Keratinocyte (primary cell): ENCODE data around the gene CSNK1G1. TPM values are rescaled to one million over a fixed set of nuclear protein-coding genes. Genes with fewer than 3 reads are reported as not detected.

ENCODE experiments used
- DNase-seq: peaks from one replicate; pipeline ENCODE4 v3.0.0-alpha.2; 2011; ENCODE audit warnings: low read depth, missing footprints, low spot score
- FAIRE-seq: peaks from 2 replicates; lab custom pipeline; 2011; peaks lifted over from hg19 to GRCh38; lab: Jason Lieb, UNC
- H2AFZ ChIP-seq: 2 replicates; pipeline ENCODE4 v1.6.0; 2012; ENCODE audit warnings: low read length, control low read depth, inconsistent platforms; ENCODE audit not compliant: control insufficient read depth
- H3K27ac ChIP-seq: 2 replicates; pipeline ENCODE4 v1.5.1; 2011; ENCODE audit warnings: low read length; ENCODE audit not compliant: control insufficient read depth, insufficient read depth
- H3K27me3 ChIP-seq: 3 replicates; pipeline ENCODE4 v1.6.0; 2011; ENCODE audit warnings: low read length; ENCODE audit not compliant: control insufficient read depth, insufficient read depth; ENCODE audit errors: extremely low read depth
- H3K36me3 ChIP-seq, 2 experiments: 2 replicates in 1 of 2; 3 replicates in 1 of 2; pipeline ENCODE4 v1.5.1; 2011; ENCODE audit warnings: low read length in 2 of 2, mild to moderate bottlenecking in 1 of 2; ENCODE audit not compliant: control insufficient read depth in 2 of 2, insufficient read depth in 2 of 2; ENCODE audit errors: extremely low read depth in 1 of 2
- H3K4me1 ChIP-seq: 3 replicates; pipeline ENCODE4 v1.5.1; 2011; ENCODE audit warnings: low read length; ENCODE audit not compliant: control insufficient read depth, insufficient read depth; ENCODE audit errors: extremely low read depth
- H3K4me2 ChIP-seq: 3 replicates; pipeline ENCODE4 v1.6.0; 2011; ENCODE audit warnings: low read depth, low read length; ENCODE audit not compliant: control insufficient read depth, insufficient read depth; ENCODE audit errors: extremely low read depth
- H3K4me3 ChIP-seq, 3 experiments: fragments of 200-600 bp in 1 of 3; sonication (generic) in 1 of 3; 2 replicates in 2 of 3; 3 replicates in 1 of 3; pipeline ENCODE4 v1.5.1; 2011 to 2016; ENCODE audit warnings: low read length in 3 of 3, mild to moderate bottlenecking in 3 of 3, control low read depth in 2 of 3, inconsistent platforms in 1 of 3, low read depth in 1 of 3, mixed read lengths in 1 of 3, mixed run types in 1 of 3, moderate library complexity in 1 of 3; ENCODE audit not compliant: control insufficient read depth in 2 of 3, insufficient read depth in 2 of 3; ENCODE audit errors: extremely low read depth in 1 of 3
- H3K79me2 ChIP-seq: 2 replicates; pipeline ENCODE4 v1.6.0; 2012; ENCODE audit warnings: low read length; ENCODE audit not compliant: control insufficient read depth, insufficient read depth
- H3K9ac ChIP-seq: 3 replicates; pipeline ENCODE4 v1.6.0; 2011; ENCODE audit warnings: low read length; ENCODE audit not compliant: control insufficient read depth, insufficient read depth; ENCODE audit errors: extremely low read depth
- H3K9me1 ChIP-seq: 3 replicates; pipeline ENCODE4 v1.6.0; 2011; ENCODE audit warnings: low read length; ENCODE audit not compliant: control insufficient read depth, insufficient read depth; ENCODE audit errors: extremely low read depth
- H3K9me3 ChIP-seq: 2 replicates; pipeline ENCODE4 v1.5.1; 2012; ENCODE audit warnings: low read depth, low read length; ENCODE audit not compliant: control insufficient read depth
- H4K20me1 ChIP-seq: 3 replicates; pipeline ENCODE4 v1.6.0; 2011; ENCODE audit warnings: low read length; ENCODE audit not compliant: control insufficient read depth, insufficient read depth; ENCODE audit errors: extremely low read depth
- CTCF ChIP-seq, 3 experiments: IDR thresholded peaks in 1 of 3; conservative IDR thresholded peaks in 1 of 3; optimal IDR thresholded peaks in 1 of 3; 2 replicates in 2 of 3; 3 replicates in 1 of 3; pipeline versions ENCODE3 to v1.5.1; 2011; ENCODE audit warnings: low read length in 3 of 3, mild to moderate bottlenecking in 3 of 3, moderate library complexity in 2 of 3, control low read depth in 1 of 3, inconsistent platforms in 1 of 3; ENCODE audit not compliant: insufficient read depth in 2 of 3; ENCODE audit errors: extremely low read depth in 1 of 3
- EZH2 ChIP-seq: IDR thresholded peaks from one replicate; pipeline ENCODE4 v1.6.1; 2012; ENCODE audit warnings: inconsistent platforms, mild to moderate bottlenecking, low read length, moderate library complexity
- dilution Hi-C: fragments of 300-500 bp; cut with MboI; formaldehyde crosslinking; loops from one replicate; pipeline ENCODE4 v1.7.0; 2020; ENCODE audit warnings: low sequenced_read_pairs; ENCODE audit not compliant: extremely low pct_ligation_motif_present
- polyA plus RNA-seq, 5 experiments: library from polyadenylated mRNA; depleted of rRNA in 3 of 5; stranded (reverse) in 3 of 5; stranded (forward) in 1 of 5; unstranded in 1 of 5; fragments of >200 nt; gene quantifications; 1 replicate in 1 of 5; 2 replicates in 3 of 5; 3 replicates in 1 of 5; pipeline versions ENCODE4 v1.2.1 to v1.2.3, GENCODE V29; 2011 to 2012; ENCODE audit warnings: missing spikeins in 2 of 5, low read depth in 1 of 5, low replicate concordance in 1 of 5

Gene CSNK1G1
- polyA plus RNA-seq, 1 donor (not counting 4 experiments of a cell fraction or from before 2014, with no cell fraction given) = 28.9 TPM

GRCh38 chr15:64148168-64148567, 207.8 kb downstream of the CSNK1G1 start:
- Histone ChIP-seq H3K9ac (no peak overlapping the region), H3K9me3 (no peaks in the 10 kb centered on the region), H3K27me3 (peaks cover 15% of the 10 kb centered on the region), H3K4me1 (peaks cover 4% of the 10 kb centered on the region), H3K9me1 (no peaks in the 10 kb centered on the region), H3K4me2 (no peak overlapping the region), H3K27ac (no peak overlapping the region), H4K20me1 (no peaks in the 10 kb centered on the region), H3K4me3 (no peak overlapping the region), H3K36me3 (peaks cover 2 to 5% of the 10 kb centered on the region in 2 experiments), H3K79me2 (no peaks in the 10 kb centered on the region), H2AFZ (no peak overlapping the region)
- TF ChIP-seq EZH2 (no peak), CTCF (optimal IDR thresholded peaks at IDR 0.05 in 1 of 3, IDR thresholded peaks at IDR 0.05 in 1 of 3, conservative IDR thresholded peaks at IDR 0.05 in 1 of 3; ENCODE audit: extremely low read depth in 1 of 3, insufficient read depth in 2 of 3, low read length in 3 of 3) (no peak)
- FAIRE-seq (no peak), DNase-seq (no peak)
- dilution Hi-C loops = no loop called here

- H3K4me1 ChIP-seq = peaks cover 4% of the 10 kb centered on the region
- no peaks in the 10 kb centered on the region for H3K9me1 ChIP-seq
- no peak overlapping the region for H3K27ac ChIP-seq
- H3K4me3 ChIP-seq = no peak overlapping the region
- H3K36me3 ChIP-seq = peaks cover 2 to 5% of the 10 kb centered on the region in 2 experiments
- no peak overlapping the region for H2AFZ ChIP-seq
- no peak overlapping the region for H3K4me2 ChIP-seq
- no peak overlapping the region for H3K9ac ChIP-seq
- H3K27me3 ChIP-seq = peaks cover 5% of the 10 kb centered on the region
- FAIRE-seq = no peak
- dilution Hi-C loops = no loop called here
- TF ChIP-seq EZH2 (no peak), CTCF (optimal IDR thresholded peaks at IDR 0.05 in 1 of 3, IDR thresholded peaks at IDR 0.05 in 1 of 3, conservative IDR thresholded peaks at IDR 0.05 in 1 of 3; ENCODE audit: extremely low read depth in 1 of 3, insufficient read depth in 2 of 3, low read length in 3 of 3) (no peak)
- H3K9me3 ChIP-seq = no peaks in the 10 kb centered on the region
- DNase-seq = no peak
- no peaks in the 10 kb centered on the region for H3K79me2 ChIP-seq
- H4K20me1 ChIP-seq = no peaks in the 10 kb centered on the region
Observed at GRCh38 chr15:64146885-64147681, 208.9 kb downstream of the CSNK1G1 start.
